IMR-90 (cell line): ENCODE measurements around the gene SMCP.

Source experiments
- CTCF ChIP-seq: conservative IDR thresholded peaks from 2 replicates; pipeline ENCODE4 v1.5.1; 2012; ENCODE audit warnings: mild to moderate bottlenecking, low read depth, low read length, improper control_type of control experiment
- RCOR1 ChIP-seq: IDR thresholded peaks from 2 replicates; pipeline ENCODE4 v1.6.1; 2012; ENCODE audit warnings: mild to moderate bottlenecking, low read length, improper control_type of control experiment; ENCODE audit not compliant: insufficient replicate concordance
- RFX5 ChIP-seq: IDR thresholded peaks from 2 replicates; pipeline ENCODE4 v1.8.0; 2012; ENCODE audit warnings: low read depth, mild to moderate bottlenecking, low read length, moderate library complexity

GRCh38 chr1:152886758-152887409 is 8.8 kb downstream of the SMCP start:
- no peak for TF ChIP-seq CTCF
- no peak for TF ChIP-seq RCOR1
- no peak for TF ChIP-seq RFX5
